GM23338 (cell line): Measurements from ENCODE around the gene PDE2A. TPM values are rescaled to one million over a fixed set of nuclear protein-coding genes. Genes with fewer than 3 reads are reported as not detected.

Source experiments
- ATAC-seq: fragments of 200-7000 bp; cut with Tn5 transposase; 3 replicates; pipeline ENCODE4 v1.9.1; 2020
- DNase-seq: peaks from one replicate; pipeline ENCODE4 v3.0.0-alpha.2; 2015; ENCODE audit warnings: low spot score
- H2AFZ ChIP-seq: fragments of 200-600 bp; sonication (generic); 2 replicates; pipeline ENCODE4 v1.8.0; 2016; ENCODE audit warnings: antibody characterized with exemption, mild to moderate bottlenecking, moderate library complexity
- H3F3A ChIP-seq: fragments of 200-600 bp; sonication (generic); replicated peaks from 2 replicates; pipeline ENCODE4 v1.8.0; 2017; ENCODE audit warnings: antibody characterized with exemption, mixed run types, low read depth
- H3K27ac ChIP-seq: fragments of 200-600 bp; sonication (generic); 2 replicates; pipeline ENCODE4 v1.6.1; 2016; ENCODE audit warnings: low read depth
- H3K27me3 ChIP-seq: fragments of 200-600 bp; sonication (generic); 2 replicates; pipeline ENCODE4 v1.8.0; 2016; ENCODE audit warnings: mild to moderate bottlenecking, mixed run types, moderate library complexity; ENCODE audit not compliant: insufficient read depth
- H3K36me3 ChIP-seq: fragments of 200-600 bp; sonication (generic); 2 replicates; pipeline ENCODE4 v1.8.0; 2016; ENCODE audit warnings: mild to moderate bottlenecking; ENCODE audit not compliant: insufficient read depth
- H3K4me1 ChIP-seq: fragments of 200-600 bp; sonication (generic); 2 replicates; pipeline ENCODE4 v1.8.0; 2016; ENCODE audit warnings: mild to moderate bottlenecking, moderate library complexity; ENCODE audit not compliant: insufficient read depth
- H3K4me2 ChIP-seq: fragments of 200-600 bp; sonication (generic); 2 replicates; pipeline ENCODE4 v1.7.1; 2017; ENCODE audit warnings: mixed run types
- H3K4me3 ChIP-seq: fragments of 200-600 bp; sonication (generic); 2 replicates; pipeline ENCODE4 v1.6.1; 2016; ENCODE audit warnings: mixed run types
- H3K79me2 ChIP-seq: fragments of 200-600 bp; sonication (generic); replicated peaks from 2 replicates; pipeline ENCODE4 v1.8.0; 2017; ENCODE audit warnings: mild to moderate bottlenecking; ENCODE audit not compliant: insufficient read depth
- H3K9me2 ChIP-seq: fragments of 200-600 bp; sonication (generic); 2 replicates; pipeline ENCODE4 v1.8.0; 2017; ENCODE audit not compliant: insufficient read depth
- H4K20me1 ChIP-seq: fragments of 200-600 bp; sonication (generic); replicated peaks from 2 replicates; pipeline ENCODE4 v1.8.0; 2017; ENCODE audit warnings: mild to moderate bottlenecking; ENCODE audit not compliant: insufficient read depth
- H3K27ac Mint-ChIP-seq: 2 replicates; pipeline ENCODE4 v1.8.0; 2020; ENCODE audit warnings: inconsistent platforms, mild to moderate bottlenecking, moderate library complexity, mixed read lengths
- H3K27me3 Mint-ChIP-seq: 3 replicates; pipeline ENCODE4 v1.8.0; 2022; ENCODE audit warnings: low read depth, mild to moderate bottlenecking, moderate library complexity, mixed read lengths, inconsistent platforms; ENCODE audit not compliant: insufficient read depth, poor library complexity
- H3K36me3 Mint-ChIP-seq: 3 replicates; pipeline ENCODE4 v1.8.0; 2021; ENCODE audit warnings: low read depth, mild to moderate bottlenecking, inconsistent platforms, moderate library complexity, mixed read lengths
- H3K4me1 Mint-ChIP-seq: 3 replicates; pipeline ENCODE4 v1.8.0; 2020; ENCODE audit warnings: mild to moderate bottlenecking, inconsistent platforms, mixed read lengths
- H3K4me3 Mint-ChIP-seq: 3 replicates; pipeline ENCODE4 v1.8.0; 2021; ENCODE audit warnings: moderate library complexity, mild to moderate bottlenecking, inconsistent platforms, mixed read lengths
- H3K9me3 Mint-ChIP-seq: 3 replicates; pipeline ENCODE4 v1.8.0; 2020; ENCODE audit warnings: moderate library complexity, mild to moderate bottlenecking, inconsistent platforms, mixed read lengths
- CREB1 ChIP-seq: fragments of 250-450 bp; sonication (Bioruptor Pico); IDR thresholded peaks from 2 replicates; pipeline ENCODE4 v1.5.0; 2020; ENCODE audit warnings: low read depth, mild to moderate bottlenecking, moderate library complexity
- EZH2 ChIP-seq: fragments of 200-600 bp; sonication (generic); IDR thresholded peaks from one replicate; pipeline ENCODE4 v1.8.0; 2017; ENCODE audit warnings: antibody characterized with exemption, mild to moderate bottlenecking, low read depth; ENCODE audit not compliant: unreplicated experiment
- EZH2phosphoT487 ChIP-seq: fragments of 200-600 bp; sonication (generic); IDR thresholded peaks from one replicate; pipeline ENCODE4 v1.8.1; 2018; ENCODE audit warnings: antibody characterized with exemption; ENCODE audit not compliant: unreplicated experiment
- JUNB ChIP-seq: IDR thresholded peaks from one replicate; pipeline ENCODE4 v1.6.1; 2016; ENCODE audit warnings: antibody characterized with exemption; ENCODE audit not compliant: unreplicated experiment
- NANOG ChIP-seq: IDR thresholded peaks from 2 replicates; pipeline ENCODE4 v1.6.1; 2016; ENCODE audit warnings: antibody characterized with exemption, borderline replicate concordance
- POLR2AphosphoS5 ChIP-seq: IDR thresholded peaks from 2 replicates; pipeline ENCODE4 v1.6.1; 2016; ENCODE audit warnings: antibody characterized with exemption, low read depth
- STAT1 ChIP-seq: IDR thresholded peaks from one replicate; pipeline ENCODE4 v1.6.1; 2016; ENCODE audit warnings: antibody characterized with exemption; ENCODE audit not compliant: unreplicated experiment
- ZNF114 ChIP-seq: fragments of 250-450 bp; sonication (Bioruptor Pico); IDR thresholded peaks from 2 replicates; pipeline ENCODE4 v1.5.0; 2020; ENCODE audit warnings: mild to moderate bottlenecking, moderate library complexity
- ZNF331 ChIP-seq: fragments of 250-450 bp; sonication (Bioruptor Pico); IDR thresholded peaks from 2 replicates; pipeline ENCODE4 v1.5.0; 2020; ENCODE audit warnings: low read depth, mild to moderate bottlenecking, moderate library complexity
- polyA plus RNA-seq: library from polyadenylated mRNA; unstranded; fragments of >200 nt; fragmentation: Nextera tagmentation; extraction: Ambion mirVana; gene quantifications from 2 replicates; pipeline ENCODE4 v1.2.1, GENCODE V29; 2016
- total RNA-seq: library from RNA; depleted of rRNA; stranded (reverse); fragments of >200 nt; shearing (Covaris generic); gene quantifications from 2 replicates; pipeline ENCODE4 v1.2.3, GENCODE V29; 2014
- TF ChIP-seq, protein P1 (sequence below): fragments of 250-450 bp; sonication (Bioruptor Pico); IDR thresholded peaks from 2 replicates; pipeline ENCODE4 v1.5.0; 2020; ENCODE audit warnings: mild to moderate bottlenecking, moderate library complexity
- TF ChIP-seq, protein P2 (sequence below): IDR thresholded peaks from 2 replicates; pipeline ENCODE4 v1.6.1; 2016; ENCODE audit warnings: antibody characterized with exemption
- TF ChIP-seq, protein P3 (sequence below), 2 experiments: fragments of 200-600 bp in 1 of 2; sonication (generic) in 1 of 2; conservative IDR thresholded peaks; 2 replicates each; pipeline versions ENCODE4 v1.5.1 to v1.6.1; 2016 to 2017; ENCODE audit warnings: antibody characterized with exemption in 2 of 2, low read depth in 2 of 2, mild to moderate bottlenecking in 2 of 2, moderate library complexity in 1 of 2
- TF ChIP-seq, protein P4 (sequence below): IDR thresholded peaks from one replicate; pipeline ENCODE4 v1.6.1; 2018; ENCODE audit warnings: antibody characterized with exemption; ENCODE audit not compliant: unreplicated experiment

The PDE2A gene
- total and polyA plus RNA-seq, 2 experiments from 2014 or later: 4.3 to 16.2 TPM

DNA sequence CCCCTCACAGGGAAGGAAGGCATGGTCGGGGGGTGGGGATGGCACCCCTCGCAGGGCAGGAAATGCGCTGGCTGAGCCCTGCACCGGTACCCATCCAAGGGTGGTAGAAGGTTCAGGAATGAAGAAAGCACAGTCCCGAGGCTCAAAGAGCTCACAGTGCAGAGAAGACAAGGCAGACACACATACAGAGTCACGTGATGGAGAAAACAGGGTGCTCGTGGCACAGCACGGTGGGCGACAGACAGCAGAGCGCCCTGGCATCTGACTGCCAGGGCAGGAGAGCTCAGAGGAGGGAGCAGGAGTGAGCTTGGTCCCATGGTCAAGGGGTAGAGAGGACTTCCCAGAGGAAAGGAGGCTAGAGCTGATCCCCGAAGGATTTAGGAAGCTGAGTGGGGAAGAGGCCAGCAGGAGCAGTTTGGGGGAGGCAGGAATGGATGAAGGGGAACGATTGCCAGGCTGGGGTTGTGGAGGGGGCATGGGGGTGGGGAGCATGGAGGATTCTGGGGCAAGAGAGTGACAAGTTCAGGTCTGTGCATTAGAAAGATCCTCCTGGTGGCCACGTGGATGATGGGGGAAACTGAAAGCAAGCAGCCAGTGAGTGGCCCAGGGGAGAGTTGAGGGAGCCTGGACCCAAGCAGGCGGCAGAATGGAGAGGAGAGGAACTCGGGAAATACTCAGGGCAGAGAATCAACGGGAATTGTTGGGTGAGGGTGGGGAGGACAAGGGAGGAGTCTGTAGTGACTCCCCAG is 43.9 kb downstream of the PDE2A start:
- no peak for ATAC-seq
- H3K27ac Mint-ChIP-seq: no peak overlapping the region
- no peak overlapping the region for H2AFZ ChIP-seq

More for the DNA sequence above, 43.9 kb downstream of the PDE2A start:
- Mint-ChIP-seq H3K27me3 (peaks cover 18% of the 10 kb centered on the region), H3K36me3 (no peaks in the 10 kb centered on the region), H3K9me3 (no peaks in the 10 kb centered on the region), H3K4me1 (peaks cover 22% of the 10 kb centered on the region), H3K4me3 (no peak overlapping the region)
- Histone ChIP-seq H3K4me3 (no peak overlapping the region), H3K36me3 (no peaks in the 10 kb centered on the region), H4K20me1 (no peaks in the 10 kb centered on the region), H3K4me2 (no peak overlapping the region), H3K9me2 (no peaks in the 10 kb centered on the region), H3F3A (no peaks in the 10 kb centered on the region), H3K27ac (no peak overlapping the region), H3K4me1 (peaks cover 5% of the 10 kb centered on the region; the same call in 1 of the 2 replicates), H3K79me2 (no peaks in the 10 kb centered on the region), H3K27me3 (no peaks in the 10 kb centered on the region)
- TF ChIP-seq ZNF331 (no peak), STAT1 (no peak), ZNF114 (no peak), EZH2 (no peak), CREB1 (CRISPR knock-in tag) (no peak), EZH2phosphoT487 (no peak), NANOG (no peak), JUNB (no peak), POLR2AphosphoS5 (no peak)
- TF ChIP-seq, protein P1, sequence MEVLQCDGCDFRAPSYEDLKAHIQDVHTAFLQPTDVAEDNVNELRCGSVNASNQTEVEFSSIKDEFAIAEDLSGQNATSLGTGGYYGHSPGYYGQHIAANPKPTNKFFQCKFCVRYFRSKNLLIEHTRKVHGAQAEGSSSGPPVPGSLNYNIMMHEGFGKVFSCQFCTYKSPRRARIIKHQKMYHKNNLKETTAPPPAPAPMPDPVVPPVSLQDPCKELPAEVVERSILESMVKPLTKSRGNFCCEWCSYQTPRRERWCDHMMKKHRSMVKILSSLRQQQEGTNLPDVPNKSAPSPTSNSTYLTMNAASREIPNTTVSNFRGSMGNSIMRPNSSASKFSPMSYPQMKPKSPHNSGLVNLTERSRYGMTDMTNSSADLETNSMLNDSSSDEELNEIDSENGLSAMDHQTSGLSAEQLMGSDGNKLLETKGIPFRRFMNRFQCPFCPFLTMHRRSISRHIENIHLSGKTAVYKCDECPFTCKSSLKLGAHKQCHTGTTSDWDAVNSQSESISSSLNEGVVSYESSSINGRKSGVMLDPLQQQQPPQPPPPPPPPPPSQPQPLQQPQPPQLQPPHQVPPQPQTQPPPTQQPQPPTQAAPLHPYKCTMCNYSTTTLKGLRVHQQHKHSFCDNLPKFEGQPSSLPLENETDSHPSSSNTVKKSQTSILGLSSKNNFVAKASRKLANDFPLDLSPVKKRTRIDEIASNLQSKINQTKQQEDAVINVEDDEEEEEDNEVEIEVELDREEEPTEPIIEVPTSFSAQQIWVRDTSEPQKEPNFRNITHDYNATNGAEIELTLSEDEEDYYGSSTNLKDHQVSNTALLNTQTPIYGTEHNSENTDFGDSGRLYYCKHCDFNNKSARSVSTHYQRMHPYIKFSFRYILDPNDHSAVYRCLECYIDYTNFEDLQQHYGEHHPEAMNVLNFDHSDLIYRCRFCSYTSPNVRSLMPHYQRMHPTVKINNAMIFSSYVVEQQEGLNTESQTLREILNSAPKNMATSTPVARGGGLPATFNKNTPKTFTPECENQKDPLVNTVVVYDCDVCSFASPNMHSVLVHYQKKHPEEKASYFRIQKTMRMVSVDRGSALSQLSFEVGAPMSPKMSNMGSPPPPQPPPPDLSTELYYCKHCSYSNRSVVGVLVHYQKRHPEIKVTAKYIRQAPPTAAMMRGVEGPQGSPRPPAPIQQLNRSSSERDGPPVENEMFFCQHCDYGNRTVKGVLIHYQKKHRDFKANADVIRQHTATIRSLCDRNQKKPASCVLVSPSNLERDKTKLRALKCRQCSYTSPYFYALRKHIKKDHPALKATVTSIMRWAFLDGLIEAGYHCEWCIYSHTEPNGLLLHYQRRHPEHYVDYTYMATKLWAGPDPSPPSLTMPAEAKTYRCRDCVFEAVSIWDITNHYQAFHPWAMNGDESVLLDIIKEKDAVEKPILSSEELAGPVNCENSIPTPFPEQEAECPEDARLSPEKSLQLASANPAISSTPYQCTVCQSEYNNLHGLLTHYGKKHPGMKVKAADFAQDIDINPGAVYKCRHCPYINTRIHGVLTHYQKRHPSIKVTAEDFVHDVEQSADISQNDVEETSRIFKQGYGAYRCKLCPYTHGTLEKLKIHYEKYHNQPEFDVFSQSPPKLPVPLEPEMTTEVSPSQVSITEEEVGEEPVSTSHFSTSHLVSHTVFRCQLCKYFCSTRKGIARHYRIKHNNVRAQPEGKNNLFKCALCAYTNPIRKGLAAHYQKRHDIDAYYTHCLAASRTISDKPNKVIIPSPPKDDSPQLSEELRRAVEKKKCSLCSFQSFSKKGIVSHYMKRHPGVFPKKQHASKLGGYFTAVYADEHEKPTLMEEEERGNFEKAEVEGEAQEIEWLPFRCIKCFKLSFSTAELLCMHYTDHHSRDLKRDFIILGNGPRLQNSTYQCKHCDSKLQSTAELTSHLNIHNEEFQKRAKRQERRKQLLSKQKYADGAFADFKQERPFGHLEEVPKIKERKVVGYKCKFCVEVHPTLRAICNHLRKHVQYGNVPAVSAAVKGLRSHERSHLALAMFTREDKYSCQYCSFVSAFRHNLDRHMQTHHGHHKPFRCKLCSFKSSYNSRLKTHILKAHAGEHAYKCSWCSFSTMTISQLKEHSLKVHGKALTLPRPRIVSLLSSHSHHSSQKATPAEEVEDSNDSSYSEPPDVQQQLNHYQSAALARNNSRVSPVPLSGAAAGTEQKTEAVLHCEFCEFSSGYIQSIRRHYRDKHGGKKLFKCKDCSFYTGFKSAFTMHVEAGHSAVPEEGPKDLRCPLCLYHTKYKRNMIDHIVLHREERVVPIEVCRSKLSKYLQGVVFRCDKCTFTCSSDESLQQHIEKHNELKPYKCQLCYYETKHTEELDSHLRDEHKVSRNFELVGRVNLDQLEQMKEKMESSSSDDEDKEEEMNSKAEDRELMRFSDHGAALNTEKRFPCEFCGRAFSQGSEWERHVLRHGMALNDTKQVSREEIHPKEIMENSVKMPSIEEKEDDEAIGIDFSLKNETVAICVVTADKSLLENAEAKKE: no peak
- TF ChIP-seq, protein P2, sequence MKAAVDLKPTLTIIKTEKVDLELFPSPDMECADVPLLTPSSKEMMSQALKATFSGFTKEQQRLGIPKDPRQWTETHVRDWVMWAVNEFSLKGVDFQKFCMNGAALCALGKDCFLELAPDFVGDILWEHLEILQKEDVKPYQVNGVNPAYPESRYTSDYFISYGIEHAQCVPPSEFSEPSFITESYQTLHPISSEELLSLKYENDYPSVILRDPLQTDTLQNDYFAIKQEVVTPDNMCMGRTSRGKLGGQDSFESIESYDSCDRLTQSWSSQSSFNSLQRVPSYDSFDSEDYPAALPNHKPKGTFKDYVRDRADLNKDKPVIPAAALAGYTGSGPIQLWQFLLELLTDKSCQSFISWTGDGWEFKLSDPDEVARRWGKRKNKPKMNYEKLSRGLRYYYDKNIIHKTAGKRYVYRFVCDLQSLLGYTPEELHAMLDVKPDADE: no peak
- TF ChIP-seq, protein P3, sequence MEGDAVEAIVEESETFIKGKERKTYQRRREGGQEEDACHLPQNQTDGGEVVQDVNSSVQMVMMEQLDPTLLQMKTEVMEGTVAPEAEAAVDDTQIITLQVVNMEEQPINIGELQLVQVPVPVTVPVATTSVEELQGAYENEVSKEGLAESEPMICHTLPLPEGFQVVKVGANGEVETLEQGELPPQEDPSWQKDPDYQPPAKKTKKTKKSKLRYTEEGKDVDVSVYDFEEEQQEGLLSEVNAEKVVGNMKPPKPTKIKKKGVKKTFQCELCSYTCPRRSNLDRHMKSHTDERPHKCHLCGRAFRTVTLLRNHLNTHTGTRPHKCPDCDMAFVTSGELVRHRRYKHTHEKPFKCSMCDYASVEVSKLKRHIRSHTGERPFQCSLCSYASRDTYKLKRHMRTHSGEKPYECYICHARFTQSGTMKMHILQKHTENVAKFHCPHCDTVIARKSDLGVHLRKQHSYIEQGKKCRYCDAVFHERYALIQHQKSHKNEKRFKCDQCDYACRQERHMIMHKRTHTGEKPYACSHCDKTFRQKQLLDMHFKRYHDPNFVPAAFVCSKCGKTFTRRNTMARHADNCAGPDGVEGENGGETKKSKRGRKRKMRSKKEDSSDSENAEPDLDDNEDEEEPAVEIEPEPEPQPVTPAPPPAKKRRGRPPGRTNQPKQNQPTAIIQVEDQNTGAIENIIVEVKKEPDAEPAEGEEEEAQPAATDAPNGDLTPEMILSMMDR (conservative IDR thresholded peaks at IDR 0.05; ENCODE audit: low read depth in 2 of 2): no peak
- TF ChIP-seq, protein P4, sequence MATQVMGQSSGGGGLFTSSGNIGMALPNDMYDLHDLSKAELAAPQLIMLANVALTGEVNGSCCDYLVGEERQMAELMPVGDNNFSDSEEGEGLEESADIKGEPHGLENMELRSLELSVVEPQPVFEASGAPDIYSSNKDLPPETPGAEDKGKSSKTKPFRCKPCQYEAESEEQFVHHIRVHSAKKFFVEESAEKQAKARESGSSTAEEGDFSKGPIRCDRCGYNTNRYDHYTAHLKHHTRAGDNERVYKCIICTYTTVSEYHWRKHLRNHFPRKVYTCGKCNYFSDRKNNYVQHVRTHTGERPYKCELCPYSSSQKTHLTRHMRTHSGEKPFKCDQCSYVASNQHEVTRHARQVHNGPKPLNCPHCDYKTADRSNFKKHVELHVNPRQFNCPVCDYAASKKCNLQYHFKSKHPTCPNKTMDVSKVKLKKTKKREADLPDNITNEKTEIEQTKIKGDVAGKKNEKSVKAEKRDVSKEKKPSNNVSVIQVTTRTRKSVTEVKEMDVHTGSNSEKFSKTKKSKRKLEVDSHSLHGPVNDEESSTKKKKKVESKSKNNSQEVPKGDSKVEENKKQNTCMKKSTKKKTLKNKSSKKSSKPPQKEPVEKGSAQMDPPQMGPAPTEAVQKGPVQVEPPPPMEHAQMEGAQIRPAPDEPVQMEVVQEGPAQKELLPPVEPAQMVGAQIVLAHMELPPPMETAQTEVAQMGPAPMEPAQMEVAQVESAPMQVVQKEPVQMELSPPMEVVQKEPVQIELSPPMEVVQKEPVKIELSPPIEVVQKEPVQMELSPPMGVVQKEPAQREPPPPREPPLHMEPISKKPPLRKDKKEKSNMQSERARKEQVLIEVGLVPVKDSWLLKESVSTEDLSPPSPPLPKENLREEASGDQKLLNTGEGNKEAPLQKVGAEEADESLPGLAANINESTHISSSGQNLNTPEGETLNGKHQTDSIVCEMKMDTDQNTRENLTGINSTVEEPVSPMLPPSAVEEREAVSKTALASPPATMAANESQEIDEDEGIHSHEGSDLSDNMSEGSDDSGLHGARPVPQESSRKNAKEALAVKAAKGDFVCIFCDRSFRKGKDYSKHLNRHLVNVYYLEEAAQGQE: no peak
- no peak for DNase-seq
